SK-N-MC (cell line): Measurements from ENCODE around the gene CELSR1.

Experiments used
- DNase-seq: peaks from one replicate; pipeline ENCODE4 v3.0.0-alpha.2; 2011; ENCODE audit warnings: low read depth, low spot score
- H3K27ac ChIP-seq: fragments of 200-600 bp; sonication (generic); 2 replicates; pipeline ENCODE4 v1.5.1; 2016; ENCODE audit warnings: mixed run types
- H3K36me3 ChIP-seq: fragments of 200-600 bp; sonication (generic); 2 replicates; pipeline ENCODE4 v1.6.1; 2017; ENCODE audit warnings: antibody characterized with exemption, low read length, mixed read lengths; ENCODE audit not compliant: insufficient read depth
- H3K4me3 ChIP-seq: fragments of 200-600 bp; sonication (generic); 2 replicates; pipeline ENCODE4 v1.5.1; 2016
- H3K9ac ChIP-seq: fragments of 200-600 bp; sonication (generic); 2 replicates; pipeline ENCODE4 v1.8.0; 2017; ENCODE audit warnings: mixed run types, mixed read lengths; ENCODE audit not compliant: insufficient read length
- H3K9me3 ChIP-seq: fragments of 200-600 bp; sonication (generic); 2 replicates; pipeline ENCODE4 v1.6.1; 2017; ENCODE audit warnings: low read depth, mild to moderate bottlenecking, antibody characterized with exemption, low read length, moderate library complexity, mixed read lengths
- EZH2 ChIP-seq: fragments of 200-600 bp; sonication (generic); IDR thresholded peaks from one replicate; pipeline ENCODE4 v1.6.1; 2017; ENCODE audit warnings: antibody characterized with exemption
- FOXP2 ChIP-seq: optimal IDR thresholded peaks from 2 replicates; pipeline ENCODE3; 2011; ENCODE audit warnings: mild to moderate bottlenecking, moderate library complexity; ENCODE audit not compliant: insufficient read depth; ENCODE audit errors: extremely low read length, control extremely low read depth
- POLR2AphosphoS5 ChIP-seq: IDR thresholded peaks from 2 replicates; pipeline ENCODE4 v1.6.1; 2012; ENCODE audit warnings: mild to moderate bottlenecking, low read depth, low read length, borderline replicate concordance

Gene CELSR1

DNA sequence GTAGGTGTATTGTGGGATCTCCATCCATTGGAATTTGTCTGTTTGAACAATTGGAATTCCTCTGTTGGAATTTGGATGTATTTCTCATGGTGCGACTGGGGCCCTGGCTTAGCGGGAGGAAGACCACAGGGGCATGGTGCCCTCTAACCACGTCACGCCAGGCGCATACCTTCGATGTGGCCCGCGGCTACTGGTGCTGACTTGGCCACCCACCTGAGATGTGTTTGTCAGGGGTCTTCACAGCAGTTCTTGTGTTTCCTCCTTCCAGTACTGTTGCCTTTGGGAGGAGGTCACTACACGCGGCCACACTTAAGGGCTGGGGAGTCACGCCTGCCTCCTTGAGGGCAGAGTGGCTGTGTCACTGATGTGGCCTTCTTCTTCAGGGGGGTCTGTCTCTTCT lies 46.2 kb upstream of the CELSR1 start:
- no peak overlapping the region for H3K9ac ChIP-seq
- H3K4me3 ChIP-seq, result no peak overlapping the region
- TF ChIP-seq EZH2 (no peak), FOXP2 (no peak), POLR2AphosphoS5 (no peak)
- H3K27ac ChIP-seq, result no peak overlapping the region
- no peaks in the 10 kb centered on the region for H3K9me3 ChIP-seq
- no peaks in the 10 kb centered on the region for H3K36me3 ChIP-seq
- no peak for DNase-seq

- Histone ChIP-seq H3K27ac (no peak overlapping the region), H3K9me3 (no peaks in the 10 kb centered on the region)
These were observed 45.0 kb upstream of the CELSR1 start for GRCh38 chr22:46582281-46582933.

DNA sequence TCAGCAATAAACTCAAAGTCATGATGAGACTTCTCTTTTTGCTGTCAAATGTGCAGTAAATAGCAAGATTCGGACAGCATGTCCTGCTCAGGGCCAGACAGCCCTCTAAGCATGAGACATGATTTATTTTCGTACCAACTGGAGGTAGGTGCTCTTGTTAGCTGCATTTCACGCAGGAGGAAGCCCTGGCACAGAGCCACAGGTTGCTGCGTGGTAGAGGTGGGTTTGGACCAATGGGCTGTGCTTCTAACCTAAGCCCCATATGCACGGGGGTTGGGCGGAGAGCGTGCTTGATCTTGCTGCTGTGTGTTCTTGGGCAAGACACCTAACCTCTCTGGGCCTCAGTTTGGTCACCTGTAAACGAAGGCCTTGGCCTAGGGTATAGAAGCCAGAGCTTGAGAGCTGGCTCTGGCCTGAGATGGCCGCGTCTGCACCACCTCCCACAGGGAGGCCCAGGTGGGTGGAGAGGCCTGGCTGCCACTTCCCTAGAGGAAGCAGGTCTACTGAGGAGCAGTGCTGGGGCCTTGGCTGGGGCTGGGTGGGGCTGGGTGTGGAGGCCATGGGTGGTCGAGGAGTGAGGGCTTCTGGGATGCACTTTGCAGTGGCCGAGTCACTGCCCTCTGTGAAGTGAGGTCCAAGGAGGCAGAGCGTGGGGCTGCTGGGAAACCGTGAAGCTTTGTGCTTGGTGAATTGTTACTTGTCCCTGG lies 44.3 kb upstream of the CELSR1 start:
- H3K36me3 ChIP-seq, result no peaks in the 10 kb centered on the region
- H3K4me3 ChIP-seq, result no peak overlapping the region; the same call in 1 of the 2 replicates
- H3K9ac ChIP-seq, result no peak overlapping the region
- no peak overlapping the region for H3K27ac ChIP-seq
- no peaks in the 10 kb centered on the region for H3K9me3 ChIP-seq
- DNase-seq, result no peak
- TF ChIP-seq POLR2AphosphoS5 (no peak), EZH2 (no peak), FOXP2 (no peak)

More at GRCh38 chr22:46582281-46582933, 45.0 kb upstream of the CELSR1 start:
- DNase-seq, result no peak
- TF ChIP-seq POLR2AphosphoS5 (no peak), FOXP2 (no peak), EZH2 (no peak)
- H3K36me3 ChIP-seq, result no peaks in the 10 kb centered on the region
- no peak overlapping the region for H3K4me3 ChIP-seq
- no peak overlapping the region for H3K9ac ChIP-seq

- TF ChIP-seq POLR2AphosphoS5, result no peak; the same call in 1 of the 2 replicates
- TF ChIP-seq FOXP2, result no peak
- TF ChIP-seq EZH2, result no peak
- no peak overlapping the region; the same call in 1 of the 2 replicates for H3K4me3 ChIP-seq
- peak; percentile 32 for DNase-seq
- no peaks in the 10 kb centered on the region for H3K9me3 ChIP-seq
- no peak overlapping the region for H3K9ac ChIP-seq
- H3K36me3 ChIP-seq, result no peaks in the 10 kb centered on the region
- H3K27ac ChIP-seq, result no peak overlapping the region; the same call in 1 of the 2 replicates
These were observed 43.6 kb upstream of the CELSR1 start for GRCh38 chr22:46580940-46581537.

DNA sequence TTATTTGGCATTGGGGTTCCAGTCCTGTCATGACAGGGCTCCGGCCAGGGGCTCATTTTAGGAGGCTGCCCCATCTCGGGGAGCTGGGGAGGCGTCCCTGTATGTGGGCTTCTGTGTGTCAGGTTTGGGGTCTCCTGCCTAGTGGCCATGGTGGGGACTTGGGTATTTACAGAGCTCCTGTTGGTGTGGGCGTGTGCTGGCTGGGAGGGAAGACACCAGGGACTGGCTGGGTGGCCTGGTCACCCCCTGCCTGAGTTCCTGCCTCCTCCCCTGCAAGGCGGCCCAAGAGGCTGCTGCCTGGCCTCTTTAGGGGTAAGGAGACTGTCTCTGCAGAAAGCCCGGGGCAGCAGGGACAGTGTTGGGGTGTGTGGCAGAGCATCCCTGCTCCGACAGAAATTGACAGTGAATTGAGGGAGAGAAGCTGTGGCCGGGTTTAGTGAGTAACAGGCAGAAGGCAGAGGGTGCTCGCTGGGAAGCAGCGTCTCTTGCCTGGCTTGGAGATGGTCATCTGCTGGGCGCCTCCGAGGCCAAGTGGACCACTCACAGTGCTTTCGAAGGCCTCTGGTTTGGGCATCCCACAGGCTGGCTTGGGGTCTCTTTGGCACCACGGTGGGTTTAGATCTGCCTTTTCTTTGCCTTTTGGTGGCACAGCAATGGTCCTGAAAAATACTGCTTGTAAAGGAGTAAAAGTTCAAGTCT lies 42.5 kb upstream of the CELSR1 start:
- no peaks in the 10 kb centered on the region for H3K9me3 ChIP-seq
- no peak for DNase-seq
- no peaks in the 10 kb centered on the region for H3K36me3 ChIP-seq
- TF ChIP-seq POLR2AphosphoS5 (no peak), FOXP2 (no peak), EZH2 (no peak)
- H3K9ac ChIP-seq, result no peak overlapping the region
- H3K27ac ChIP-seq, result no peak overlapping the region
- H3K4me3 ChIP-seq, result no peak overlapping the region

DNA sequence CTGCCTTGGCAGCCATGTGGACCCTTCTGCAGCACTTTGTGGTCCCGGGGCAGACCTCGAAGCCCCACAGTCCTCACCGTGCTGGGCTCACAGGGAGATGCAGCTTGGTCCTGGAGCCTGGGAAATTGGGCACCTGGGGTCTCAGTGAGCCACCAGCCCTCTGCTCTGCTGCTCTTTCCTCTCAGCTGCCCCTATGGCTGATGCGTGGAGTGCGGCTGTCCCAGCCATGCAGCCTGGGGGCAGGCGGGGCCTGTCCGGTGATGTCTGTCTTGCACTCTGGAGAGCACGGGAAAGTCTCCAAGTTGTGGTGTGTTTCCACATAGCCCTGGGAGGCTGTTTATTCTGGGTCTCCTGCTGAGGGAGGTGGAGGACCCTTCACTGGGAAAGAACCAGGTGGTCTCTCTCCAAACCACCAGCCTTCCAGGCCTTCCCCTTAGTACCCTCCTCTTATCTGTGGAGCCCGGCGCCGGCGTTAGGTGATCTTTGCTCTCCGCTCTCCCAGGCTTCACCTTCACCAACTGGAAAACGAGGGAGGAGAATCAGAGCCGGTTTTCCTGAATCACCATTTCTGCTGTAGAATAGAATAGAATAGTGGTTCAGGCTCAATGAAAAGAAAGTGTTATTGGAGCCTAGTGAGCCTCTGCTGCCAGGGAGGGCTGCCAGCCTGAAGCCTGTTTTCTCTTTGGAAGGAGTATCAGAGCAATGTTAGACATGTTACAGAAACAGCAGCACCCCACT lies 41.6 kb upstream of the CELSR1 start:
- no peak overlapping the region for H3K9ac ChIP-seq
- H3K4me3 ChIP-seq, result peak overlapping the region; percentile 82

GRCh38 chr22:46578251-46578823 lies 40.9 kb upstream of the CELSR1 start:
- H3K9me3 ChIP-seq, result no peaks in the 10 kb centered on the region
- peak overlapping the region; percentile 82 for H3K4me3 ChIP-seq
- H3K27ac ChIP-seq, result no peak overlapping the region
- TF ChIP-seq FOXP2, result no peak
- TF ChIP-seq POLR2AphosphoS5, result no peak
- TF ChIP-seq EZH2, result no peak
- no peak for DNase-seq
- no peaks in the 10 kb centered on the region for H3K36me3 ChIP-seq
- H3K9ac ChIP-seq, result peak overlapping the region; percentile 73

More for the DNA sequence above, 41.6 kb upstream of the CELSR1 start:
- TF ChIP-seq FOXP2 (no peak), POLR2AphosphoS5 (no peak), EZH2 (no peak)
- Histone ChIP-seq H3K27ac (0 out of 2 replicates have a peak overlapping the region, but pooled peaks have one; percentile 34), H3K36me3 (no peaks in the 10 kb centered on the region), H3K9me3 (no peaks in the 10 kb centered on the region)
- no peak for DNase-seq
